ENCODE measurements around the gene CCDC182. TPM values are rescaled to one million over a fixed set of nuclear protein-coding genes. Genes with fewer than 3 reads are reported as not detected.

Gene CCDC182
- total RNA-seq, 1 experiment from 2014 or later, result not detected

DNA sequence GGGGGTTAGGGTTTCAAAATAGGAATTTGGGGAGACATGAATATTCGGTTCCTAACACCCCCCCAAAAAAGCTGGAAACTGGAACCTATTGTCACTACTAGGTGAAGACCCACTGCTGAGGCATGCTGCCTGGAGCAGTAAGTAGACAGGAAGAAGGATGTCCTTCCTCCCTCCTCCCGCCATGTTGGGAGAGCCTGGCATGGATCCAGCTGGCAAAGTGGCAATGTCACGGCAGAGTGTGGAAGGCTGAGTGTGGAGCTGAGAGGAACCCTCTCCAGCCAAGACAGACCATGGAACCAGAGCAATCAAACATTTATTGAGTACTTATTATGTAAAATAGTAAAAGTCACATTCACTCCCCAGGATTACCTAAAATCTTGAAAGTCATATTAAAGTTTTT lies 49.0 kb downstream of the CCDC182 start:
- TF ChIP-seq EZH2 (IDR thresholded peaks at IDR 0.05; ENCODE audit: borderline replicate concordance, low read depth, low read length, poor library complexity, severe bottlenecking), result no peak
- H3K9me3 ChIP-seq (ENCODE audit: low read depth, low read length, poor library complexity, severe bottlenecking), result no peaks in the 10 kb centered on the region
- H3K27ac ChIP-seq (ENCODE audit: low read depth, low read length, poor library complexity, severe bottlenecking), result no peak overlapping the region
- no peaks in the 10 kb centered on the region for H3K4me1 ChIP-seq (ENCODE audit: insufficient read depth, low read length, poor library complexity, severe bottlenecking)
- no peaks in the 10 kb centered on the region for H3K27me3 ChIP-seq (replicated peaks; ENCODE audit: insufficient read depth, low read depth, low read length, poor library complexity)
- POLR2A ChIA-PET (ENCODE audit: low non-redundant PET), result no interaction called here
- H3K36me3 ChIP-seq (ENCODE audit: insufficient read depth, low read length, poor library complexity, severe bottlenecking), result no peaks in the 10 kb centered on the region
- intact Hi-C loops (cut with micrococcal nuclease; ENCODE audit: unreplicated experiment), result no loop called here
- no peak overlapping the region for H3K4me3 ChIP-seq (ENCODE audit: low read depth, low read length, poor library complexity, severe bottlenecking)
- no peak for DNase-seq (ENCODE audit: low spot score)
- CTCF ChIA-PET, result no interaction called here
- BruUV-seq (replicated peaks), result no TSS peak

Other genes with a start within 250 kb of the CCDC182 start
- gene MRPS23, start 104.7 kb upstream of the CCDC182 start, total RNA-seq (2021), result 94.2 and 100 TPM in 2 replicates
- gene CUEDC1, start 210.1 kb upstream of the CCDC182 start, total RNA-seq (2021), result 53.5 and 55.6 TPM in 2 replicates
- gene VEZF1, start 243.0 kb upstream of the CCDC182 start, total RNA-seq (2021), result 75.7 and 77.7 TPM in 2 replicates

Measured in A673 (cell line).